K562 treated with DMSO at 1 percent for 48 hours (cell line): ENCODE measurements around the gene GPR153. TPM values are rescaled to one million over a fixed set of nuclear protein-coding genes. Genes with fewer than 3 reads are reported as not detected.

ENCODE experiments used
- total RNA-seq: library from RNA; unstranded; fragments of 300-600 nt; gene quantifications from 2 replicates; pipeline ENCODE4 v1.2.3, GENCODE V29; 2022; ENCODE audit warnings: low replicate concordance; ENCODE audit errors: extremely low read depth

GPR153 gene
- total RNA-seq = not detected in 2 replicates

GRCh38 chr1:6260961-6261614 lies at the start of gene GPR153:
GPR153 (minus strand) TSS chr1:6261098; CDS start chr1:6254905, 6,193 bp downstream.

GRCh38 chr1:6243993-6244392 lies 16.9 kb downstream of the GPR153 start, which contains the start of gene HES3:
HES3 (plus strand) TSS chr1:6244179; CDS start chr1:6244366, 187 bp downstream.

GRCh38 chr1:6205849-6206519 lies 54.9 kb downstream of the GPR153 start, which contains the start of gene RNF207:
RNF207 (plus strand) TSS chr1:6206119; CDS start chr1:6206536, 417 bp downstream.

GRCh38 chr1:6199298-6200187 lies 61.4 kb downstream of the GPR153 start, which contains the start of gene RPL22:
RPL22 (minus strand) TSS chr1:6199595; CDS start chr1:6199573, 22 bp downstream.

Other genes with a start within 250 kb of the GPR153 start
- gene KCNAB2, start 215.2 kb downstream of the GPR153 start, total RNA-seq = not detected in 2 replicates
- gene CHD5, start 80.8 kb downstream of the GPR153 start, total RNA-seq = not detected in 2 replicates
- not detected in 2 replicates for gene RPL22, start 61.5 kb downstream of the GPR153 start, total RNA-seq
- not detected in 2 replicates for gene RNF207, start 55.0 kb downstream of the GPR153 start, total RNA-seq
- not detected in 2 replicates for gene ICMT, start 25.1 kb downstream of the GPR153 start, total RNA-seq
- not detected in 2 replicates for gene HES3, start 16.9 kb downstream of the GPR153 start, total RNA-seq
- not detected in 2 replicates for gene ACOT7, start 132.7 kb upstream of the GPR153 start, total RNA-seq
- gene HES2, start 158.8 kb upstream of the GPR153 start, total RNA-seq = not detected in 2 replicates
- not detected in 2 replicates for gene ESPN, start 163.7 kb upstream of the GPR153 start, total RNA-seq
- not detected in 2 replicates for gene TNFRSF25, start 205.1 kb upstream of the GPR153 start, total RNA-seq
- gene PLEKHG5, start 230.6 kb upstream of the GPR153 start, total RNA-seq = not detected in 2 replicates